Stimulated activated CD4-positive, alpha-beta T cell treated with anti-CD3 and anti-CD28 coated beads, Interleukin-15, amount 100 ng/mL, for 24 hours (primary cell): ENCODE measurements around the gene TUBA8.
"Not testable (repeated sequence)": the region's sequence is repeated elsewhere in the genome, so short reads cannot be mapped to it uniquely, and the experiment has no call there.

Experiments used
- DNase-seq: peaks from one replicate; pipeline ENCODE4 v3.0.0-alpha.2; 2020

Gene TUBA8

DNA sequence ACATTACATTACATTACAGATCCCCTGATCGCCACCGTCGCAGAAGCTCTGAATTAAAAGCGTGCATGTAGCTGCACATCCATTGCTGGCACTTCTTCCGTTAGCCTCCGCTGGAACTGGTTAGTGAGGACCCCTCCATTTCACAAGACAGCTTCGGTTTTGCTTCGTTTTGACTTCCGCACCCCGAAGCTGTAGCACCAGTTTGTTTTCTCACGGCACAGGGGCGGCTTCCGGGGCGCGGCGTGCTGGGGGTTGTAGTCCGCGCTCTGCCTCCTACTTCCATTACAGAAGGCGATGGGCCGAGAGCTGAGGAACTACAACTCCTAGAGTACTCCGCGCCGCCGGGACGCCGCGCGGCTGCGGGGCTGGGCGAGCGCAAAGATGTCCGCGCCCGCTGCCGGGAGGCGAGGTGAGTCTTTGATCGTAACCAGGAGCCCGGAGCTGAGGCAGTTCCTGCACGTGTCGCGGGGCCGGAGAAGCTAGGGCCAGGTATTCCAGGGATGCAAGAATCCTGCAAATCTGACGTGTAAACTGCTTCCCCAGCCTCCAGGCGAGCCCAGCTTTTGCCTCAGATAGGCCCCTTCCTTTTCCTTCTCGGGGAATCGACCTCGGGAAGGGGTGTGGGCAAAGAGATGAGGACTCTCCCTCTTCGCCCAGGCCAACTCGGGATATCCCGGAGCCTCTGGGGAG is 32.8 kb upstream of the TUBA8 start, which contains the start of gene PEX26:
Gene PEX26 (plus strand): TSS at position 352 of the 690 bp plus-strand sequence. CDS start 387 bp downstream, outside the sequence.
- peak; percentile 96 for DNase-seq

DNA sequence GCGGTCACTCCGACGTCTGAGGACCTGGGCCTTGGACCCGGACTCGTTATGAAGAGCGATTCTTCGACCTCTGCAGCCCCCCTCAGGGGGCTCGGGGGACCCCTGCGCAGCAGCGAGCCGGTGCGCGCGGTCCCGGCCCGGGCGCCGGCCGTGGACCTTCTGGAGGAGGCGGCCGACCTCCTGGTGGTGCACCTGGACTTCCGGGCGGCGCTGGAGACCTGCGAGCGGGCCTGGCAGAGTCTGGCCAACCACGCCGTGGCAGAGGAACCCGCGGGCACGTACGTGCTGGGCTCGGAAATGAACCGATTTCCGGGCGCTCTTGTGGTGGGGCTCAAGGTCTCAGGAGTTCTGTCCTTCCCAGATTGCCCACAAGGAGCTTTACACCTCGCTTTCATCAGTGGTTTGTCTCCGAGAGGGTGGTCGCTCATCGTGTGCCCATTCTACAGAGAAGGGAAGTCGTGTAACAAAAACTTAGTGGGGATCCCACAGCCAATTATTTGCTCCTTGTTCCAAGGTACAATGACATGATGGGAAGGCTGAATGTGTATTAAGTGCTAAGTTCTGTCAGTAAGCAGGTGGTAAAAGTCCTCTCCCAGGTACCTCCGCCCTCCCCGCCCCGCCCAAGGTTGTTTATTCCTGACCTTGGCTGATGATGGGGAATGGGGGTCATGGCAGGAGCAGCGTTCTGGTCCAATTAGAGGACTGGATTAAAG is 32.1 kb upstream of the TUBA8 start:
- DNase-seq, result peak; percentile 71

DNA sequence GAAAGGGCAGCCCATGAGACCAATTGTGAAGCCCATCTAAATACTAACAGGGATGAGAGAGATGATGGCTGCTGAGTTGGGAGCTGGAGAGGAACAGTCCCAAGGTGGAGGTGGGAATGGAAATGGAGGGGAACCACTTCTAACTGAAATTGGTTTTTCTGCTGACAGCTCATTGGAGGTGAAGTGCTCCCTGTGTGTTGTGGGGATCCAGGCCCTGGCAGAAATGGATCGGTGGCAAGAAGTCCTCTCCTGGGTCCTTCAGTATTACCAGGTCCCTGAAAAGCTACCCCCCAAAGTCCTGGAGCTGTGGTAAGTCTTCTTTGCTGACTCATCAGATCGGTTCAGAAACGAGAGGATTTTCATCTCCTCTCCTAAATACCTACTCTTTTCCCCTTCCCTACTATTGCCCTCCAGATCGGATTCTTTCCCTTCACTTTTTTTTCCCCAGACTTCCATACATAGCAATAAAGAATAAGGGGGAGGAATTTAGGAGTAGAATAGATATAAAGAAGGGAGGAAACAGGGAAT is 30.8 kb upstream of the TUBA8 start:
- no peak for DNase-seq

DNA sequence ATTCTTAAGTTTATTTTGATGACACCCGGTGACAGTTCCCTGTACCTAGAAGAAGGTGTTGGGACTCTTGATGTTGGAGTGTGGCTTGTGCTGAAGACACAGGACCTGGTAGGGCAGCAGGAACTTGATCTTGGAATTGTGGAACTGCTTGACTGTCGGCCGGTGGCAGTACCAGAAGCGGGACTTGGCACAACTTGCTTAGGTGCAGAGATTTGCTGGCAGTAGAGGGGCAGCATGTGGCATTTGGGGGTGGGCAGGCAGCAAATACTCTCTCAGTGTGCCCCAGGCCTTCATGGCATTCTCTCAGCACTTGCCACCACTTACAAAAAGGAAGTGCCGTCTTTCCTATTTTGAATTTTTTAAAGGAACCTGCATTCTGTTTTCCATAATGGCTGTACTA is 29.2 kb upstream of the TUBA8 start:
- no peak for DNase-seq

DNA sequence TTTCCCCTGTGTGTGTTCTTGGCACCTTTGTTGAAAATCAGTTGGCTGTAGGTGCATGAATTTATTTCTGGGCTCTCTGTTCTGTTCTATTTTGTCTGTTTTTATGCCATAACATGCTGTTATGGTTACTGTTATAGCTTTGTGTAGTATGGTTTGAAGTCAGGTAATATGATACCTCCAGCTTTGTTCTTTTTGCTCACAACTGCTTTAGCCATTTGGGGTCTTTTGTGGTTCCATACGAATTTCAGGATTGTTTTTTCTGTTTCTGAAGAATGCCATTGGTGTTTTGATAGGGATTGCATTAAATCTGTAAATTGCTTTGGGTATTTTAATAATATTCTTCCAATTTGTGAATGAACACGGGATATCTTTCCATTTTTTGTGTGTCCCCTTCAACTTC is 28.1 kb upstream of the TUBA8 start:
- DNase-seq, result no peak

DNA sequence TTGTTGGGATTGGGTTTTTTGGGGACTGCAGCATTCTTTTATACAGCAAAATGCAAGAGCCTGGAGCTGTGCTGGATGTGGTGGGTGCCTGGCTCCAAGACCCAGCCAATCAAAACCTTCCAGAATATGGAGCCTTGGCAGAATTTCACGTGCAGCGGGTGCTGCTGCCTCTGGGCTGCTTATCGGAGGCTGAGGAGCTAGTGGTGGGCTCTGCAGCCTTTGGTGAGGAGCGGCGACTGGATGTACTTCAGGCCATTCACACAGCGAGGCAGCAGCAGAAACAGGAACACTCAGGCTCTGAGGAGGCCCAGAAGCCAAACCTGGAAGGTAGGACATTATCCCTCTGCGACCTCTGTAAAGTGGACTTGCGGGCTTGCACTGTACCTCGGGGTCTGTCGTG is 27.2 kb upstream of the TUBA8 start:
- DNase-seq, result no peak

DNA sequence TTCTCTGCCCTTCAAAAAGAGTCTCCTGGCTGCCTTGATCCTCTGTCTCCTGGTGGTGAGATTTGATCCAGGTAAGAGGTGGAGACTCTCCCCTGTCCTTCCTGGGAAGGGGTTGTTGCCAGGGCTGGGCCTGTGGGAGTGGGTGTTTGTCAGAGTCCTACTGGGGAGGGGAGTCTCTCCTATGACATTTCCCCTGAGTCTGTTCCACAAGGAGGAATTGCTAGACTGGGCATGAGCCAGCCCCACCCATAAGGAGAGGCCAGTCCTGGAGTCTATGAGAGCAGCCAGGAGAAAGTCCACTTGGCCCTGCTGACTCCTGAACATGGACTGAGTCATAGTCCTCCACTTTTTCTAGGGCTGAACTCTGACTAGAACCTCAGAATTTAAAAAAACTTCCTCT is 25.4 kb upstream of the TUBA8 start:
- DNase-seq, result no peak

DNA sequence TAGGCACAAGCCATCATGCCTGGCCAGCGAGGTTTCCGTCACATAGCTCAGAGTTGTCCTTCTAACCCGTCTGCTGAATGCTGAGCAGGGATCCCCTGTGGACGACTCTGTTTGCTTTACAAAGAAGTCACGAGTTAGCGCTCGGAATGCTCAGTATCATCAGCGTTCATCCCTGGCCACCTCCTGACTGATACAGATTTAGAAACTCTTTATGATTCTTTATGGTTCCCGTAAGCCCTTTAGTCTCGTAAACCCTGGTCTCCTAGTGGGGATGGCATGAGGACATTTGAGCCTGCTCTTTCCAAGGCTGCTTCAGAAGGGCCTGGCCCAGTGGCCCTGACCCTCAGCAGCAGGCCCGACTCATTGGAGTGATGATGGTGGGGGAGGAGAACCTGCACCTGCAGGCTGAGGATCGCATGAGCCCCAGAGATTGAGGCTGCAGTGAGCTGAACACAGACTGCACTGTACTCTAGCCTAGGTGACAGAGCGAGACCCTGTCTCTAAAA is 23.2 kb upstream of the TUBA8 start:
- DNase-seq, result no peak

DNA sequence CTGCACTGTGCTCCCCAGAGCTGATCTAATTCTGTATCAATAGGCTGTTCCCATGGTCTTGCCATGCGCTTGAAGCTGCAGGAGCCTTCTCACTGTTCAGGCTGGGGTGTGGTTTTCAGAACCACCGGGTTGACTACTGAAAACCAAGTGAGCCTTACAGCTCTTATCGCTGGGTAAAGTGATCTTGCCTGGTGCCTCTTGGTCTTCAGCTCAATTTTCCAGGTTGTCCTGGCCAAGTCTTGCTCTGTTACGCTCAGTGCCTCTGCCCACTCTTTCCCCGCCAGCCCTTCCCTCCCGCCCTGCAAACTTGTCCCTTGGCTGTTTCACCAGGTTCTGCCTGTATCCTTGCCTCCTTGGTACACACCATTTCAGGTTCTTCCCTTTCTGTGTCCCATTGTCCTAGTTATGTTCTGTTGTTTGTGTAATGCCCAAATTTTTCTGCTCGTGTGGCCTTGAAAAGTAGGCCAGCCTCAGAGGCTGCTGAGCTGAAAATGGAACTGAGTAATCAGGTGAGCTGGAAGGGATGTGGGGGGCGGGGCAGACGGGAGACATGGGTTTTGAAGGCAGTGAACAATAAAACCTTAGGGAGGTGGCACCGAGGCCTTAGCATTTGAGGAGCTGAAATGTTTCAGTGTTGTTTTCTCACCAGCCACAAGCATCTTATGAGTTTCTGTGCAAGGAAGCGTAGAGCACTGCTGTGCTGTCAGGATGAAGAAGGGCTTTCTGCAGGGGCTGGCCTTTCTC is 21.6 kb upstream of the TUBA8 start:
- DNase-seq, result peak; percentile 46

DNA sequence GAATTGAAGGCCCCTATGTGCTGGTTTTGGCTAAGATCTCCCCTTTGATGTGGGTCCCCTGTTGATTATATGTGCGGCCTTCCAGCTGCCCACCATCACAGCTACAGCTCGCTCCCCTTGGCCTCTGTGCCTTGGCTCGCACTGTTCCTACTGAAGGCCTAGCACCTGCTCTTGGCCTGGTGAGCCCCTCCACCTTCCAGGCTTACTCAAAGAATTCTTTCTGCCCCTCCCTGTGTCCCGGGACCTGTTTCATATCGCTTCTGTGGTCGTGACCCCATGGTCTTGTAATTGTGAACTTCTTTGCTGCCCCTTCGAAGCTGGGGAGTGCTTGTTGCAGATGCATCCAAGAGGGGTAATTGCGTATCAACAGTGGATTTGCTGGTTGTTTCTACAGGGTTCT is 20.3 kb upstream of the TUBA8 start:
- DNase-seq, result no peak

DNA sequence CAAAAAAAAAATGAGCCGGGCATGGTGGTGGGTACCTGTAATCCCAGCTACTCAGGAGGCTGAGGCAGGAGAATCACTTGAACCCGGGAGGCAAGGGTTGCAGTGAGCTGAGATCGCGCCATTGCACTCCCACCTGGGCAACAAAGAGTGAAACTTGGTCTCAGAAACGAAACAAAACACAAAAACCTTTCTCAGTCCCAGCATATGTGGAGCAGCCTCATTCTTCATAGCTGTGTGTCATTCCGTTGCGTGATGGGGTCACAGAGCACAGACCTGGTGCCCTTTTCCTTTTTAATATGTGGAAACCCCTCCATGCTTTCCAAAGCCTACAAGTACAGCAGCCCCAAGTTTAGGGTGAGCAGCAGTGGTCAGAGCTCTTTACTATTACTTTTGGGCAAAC is 19.1 kb upstream of the TUBA8 start:
- DNase-seq, result no peak

DNA sequence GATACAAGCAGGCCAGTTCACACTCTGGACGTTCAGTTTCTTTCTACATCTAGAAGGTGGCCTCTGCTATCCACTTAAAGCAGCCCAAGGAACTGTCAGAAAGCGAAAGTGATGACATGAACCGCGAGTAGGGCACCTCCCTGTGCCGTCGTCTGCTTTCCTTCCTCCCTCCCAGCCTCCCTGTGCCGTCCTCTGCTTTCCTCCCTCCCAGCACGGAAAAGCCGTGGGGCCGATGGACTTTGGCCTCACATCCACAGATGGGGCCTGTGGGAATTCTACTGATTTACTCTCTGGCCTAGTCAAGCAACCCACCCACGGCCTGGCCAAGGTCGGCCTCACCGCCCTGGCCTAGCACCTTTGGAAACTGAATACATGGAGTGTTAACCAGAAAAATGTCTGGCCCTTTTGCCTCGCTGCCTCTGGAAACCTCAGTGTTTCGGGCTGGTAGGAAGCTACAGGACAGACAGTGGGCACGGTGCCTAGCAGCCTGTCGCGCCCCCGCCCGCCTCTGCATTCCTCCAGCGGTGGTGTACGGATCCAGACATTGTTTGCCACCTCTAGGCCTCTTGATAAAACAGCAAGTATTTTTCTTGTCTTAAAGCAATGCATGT is 18.6 kb upstream of the TUBA8 start:
- peak; percentile 33 for DNase-seq

DNA sequence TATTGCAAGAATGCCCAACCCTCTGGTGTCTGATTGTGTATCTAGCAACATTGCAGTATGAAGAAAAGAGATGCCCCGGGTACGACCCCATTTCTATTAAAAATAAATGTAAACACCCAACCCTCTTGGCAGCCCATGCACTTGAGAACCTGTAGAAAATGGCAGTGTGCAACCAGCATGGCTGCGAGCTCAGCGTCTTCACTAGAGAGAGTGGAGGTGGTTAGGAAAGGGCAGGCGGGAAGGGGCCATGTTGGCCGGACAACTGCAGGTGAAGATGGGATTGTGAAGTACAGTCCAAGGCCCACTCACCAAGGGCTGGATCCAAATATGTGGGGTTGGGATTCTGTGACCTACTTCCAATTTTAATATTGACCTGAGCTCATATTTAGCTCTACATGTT is 16.9 kb upstream of the TUBA8 start:
- DNase-seq, result no peak

DNA sequence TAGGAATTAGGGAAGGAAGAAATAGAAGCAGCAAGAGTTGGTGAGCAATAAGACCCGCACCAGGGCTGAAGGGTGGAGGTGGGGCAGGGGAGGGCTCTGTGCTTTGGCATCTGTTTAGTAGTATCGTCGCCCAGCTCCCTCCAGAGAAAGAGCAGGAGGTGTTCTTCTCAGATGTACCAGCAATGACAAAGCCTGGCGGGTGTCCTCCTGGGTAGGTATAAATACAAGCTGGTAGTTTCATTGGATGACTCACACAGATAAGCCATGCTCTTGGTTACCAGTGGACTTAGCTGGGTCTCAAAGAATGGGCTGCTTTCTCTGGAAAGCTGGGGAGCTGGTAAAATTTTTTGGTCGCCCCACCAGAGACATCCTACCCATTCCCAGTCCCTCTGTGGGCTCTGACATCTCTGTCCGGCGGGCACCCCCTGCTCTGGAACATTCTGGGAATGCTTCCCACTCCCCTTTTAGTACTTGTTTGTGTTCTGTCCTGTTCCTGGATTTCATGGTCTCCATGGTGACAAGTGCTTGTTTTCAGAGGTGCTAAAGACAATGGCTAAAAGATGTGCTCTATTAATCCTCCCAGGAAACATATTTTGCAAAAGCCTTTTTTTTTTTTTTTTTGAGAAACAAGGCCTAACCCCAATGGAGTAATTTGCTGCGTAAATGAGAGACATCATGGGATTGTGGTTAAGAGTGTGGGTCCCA is 15.4 kb upstream of the TUBA8 start:
- DNase-seq, result no peak

DNA sequence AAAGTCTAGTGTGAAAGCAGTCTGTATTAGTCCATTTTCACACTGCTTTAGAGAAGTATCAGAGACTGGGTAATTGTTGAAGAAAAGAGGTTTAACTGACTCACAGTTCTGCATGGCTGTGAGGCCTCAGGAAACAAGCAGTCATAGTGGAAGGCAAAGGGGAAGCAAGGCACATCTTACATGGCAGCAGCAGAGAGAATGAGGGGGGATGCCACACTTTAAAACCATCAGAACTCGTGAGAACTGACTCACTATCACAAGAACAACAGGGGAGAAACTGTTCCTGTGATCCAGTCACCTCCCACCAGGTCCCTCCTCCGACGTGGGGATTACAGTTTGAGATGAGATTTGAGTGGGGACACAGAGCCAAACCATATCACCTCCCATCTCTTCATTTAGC is 13.8 kb upstream of the TUBA8 start:
- no peak for DNase-seq

DNA sequence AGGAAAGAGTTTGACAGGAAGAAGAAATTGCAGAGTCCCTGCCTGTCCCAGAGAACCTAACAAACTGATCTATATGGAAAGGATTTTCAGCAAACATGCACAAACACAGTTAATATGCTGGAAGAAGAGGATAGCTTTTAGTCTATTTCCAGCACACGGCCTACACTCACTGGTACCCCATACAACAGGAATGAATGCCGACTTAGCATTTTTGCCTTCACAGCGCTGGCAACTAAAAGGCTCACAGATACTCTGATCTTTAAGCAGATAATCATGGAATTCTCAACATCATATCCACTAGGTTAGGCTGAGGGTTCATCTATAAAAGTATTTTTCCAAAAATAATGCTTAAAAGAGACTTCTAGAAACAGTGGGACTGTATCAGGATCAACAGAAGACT is 9.8 kb upstream of the TUBA8 start:
- no peak for DNase-seq

DNA sequence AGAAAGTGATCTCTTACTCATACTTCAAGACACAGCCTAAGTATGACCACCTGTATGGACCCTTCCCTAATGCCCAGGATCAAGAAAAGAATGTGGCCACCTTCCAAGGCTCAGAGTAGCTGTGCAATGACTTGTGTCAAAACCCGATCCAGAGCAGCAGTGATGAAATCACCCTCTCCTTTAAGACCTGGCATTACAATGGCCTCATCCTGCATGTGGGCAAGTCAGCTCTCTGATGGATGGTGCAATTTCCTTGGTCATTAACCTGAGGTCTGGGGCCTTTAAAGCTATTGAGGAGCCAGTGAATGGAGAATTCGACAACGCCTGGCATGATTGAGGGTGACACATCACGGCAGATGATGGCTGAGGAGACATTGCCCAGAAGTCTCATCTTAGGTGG is 9.1 kb upstream of the TUBA8 start:
- DNase-seq, result no peak

DNA sequence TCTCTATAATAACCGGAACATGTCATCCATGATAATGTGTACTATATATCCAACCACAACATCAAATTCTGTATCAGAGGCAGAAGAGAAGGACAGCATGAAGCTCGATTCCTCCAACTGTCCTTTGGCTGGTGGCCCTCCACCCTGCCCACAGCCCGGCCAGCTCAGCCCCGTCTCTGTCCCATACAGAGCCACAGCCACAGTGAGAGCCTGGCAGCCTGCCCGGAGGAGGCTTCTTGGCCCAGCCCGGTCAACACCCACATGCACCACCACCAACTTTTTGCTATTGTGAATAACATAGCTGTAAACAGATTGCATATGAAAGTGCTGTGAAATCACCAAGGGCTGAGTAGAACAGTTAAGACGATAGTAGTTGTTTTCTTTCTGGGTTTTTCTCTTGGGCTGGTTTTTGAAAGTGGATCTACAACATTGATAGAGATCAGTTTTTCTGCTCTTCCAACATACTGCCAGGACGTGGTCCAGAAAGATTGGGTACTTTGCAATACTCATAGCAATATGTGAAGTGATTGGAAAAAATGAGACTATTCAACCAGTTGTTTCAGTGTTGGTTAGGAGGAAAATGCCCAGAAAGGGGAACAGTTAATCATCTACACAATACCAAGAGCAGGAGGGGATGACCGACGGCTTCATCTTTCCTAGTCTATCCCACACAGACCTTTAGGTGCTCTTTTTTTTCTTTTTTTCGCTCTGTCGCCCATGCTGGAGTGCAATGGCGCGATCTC is 6.9 kb upstream of the TUBA8 start:
- peak; percentile 54 for DNase-seq

DNA sequence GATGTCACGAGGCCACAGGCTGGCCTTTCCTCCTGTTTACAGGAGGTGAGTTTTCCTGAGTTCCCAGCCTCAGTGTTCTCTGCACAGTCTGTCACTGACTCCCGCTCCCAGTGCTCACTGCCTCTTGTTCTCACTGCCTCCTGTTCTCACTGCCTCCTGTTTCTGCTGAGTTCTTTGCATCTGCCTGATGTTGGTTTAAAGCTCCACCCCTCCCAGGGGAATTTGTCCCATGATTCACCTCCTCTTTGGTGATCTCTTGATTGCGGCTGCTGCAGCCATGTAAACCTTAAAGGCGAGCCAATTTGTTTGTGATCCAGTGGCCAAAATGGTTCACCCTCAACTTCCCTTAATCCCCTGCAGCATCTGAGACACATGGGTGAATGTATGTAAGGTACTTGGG is 6.0 kb upstream of the TUBA8 start:
- no peak for DNase-seq

DNA sequence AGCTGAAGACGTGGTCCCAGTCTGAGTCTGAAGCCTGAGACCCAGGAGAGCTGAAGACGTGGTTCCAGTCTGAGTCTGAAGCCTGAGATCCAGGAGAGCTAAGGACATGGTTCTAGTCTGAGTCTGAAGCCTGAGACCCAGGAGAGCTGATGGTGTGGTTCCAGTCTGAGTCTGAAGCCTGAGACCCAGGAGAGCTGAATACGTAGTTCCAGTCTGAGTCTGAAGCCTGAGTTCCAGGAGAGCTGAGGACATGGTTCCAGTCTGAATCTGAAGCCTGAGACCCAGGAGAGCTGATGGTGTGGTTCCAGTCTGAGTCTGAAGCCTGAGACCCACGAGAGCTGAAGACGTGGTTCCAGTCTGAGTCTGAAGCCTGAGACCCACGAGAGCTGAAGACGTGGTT is 4.6 kb upstream of the TUBA8 start:
- not testable (repeated sequence) for DNase-seq

DNA sequence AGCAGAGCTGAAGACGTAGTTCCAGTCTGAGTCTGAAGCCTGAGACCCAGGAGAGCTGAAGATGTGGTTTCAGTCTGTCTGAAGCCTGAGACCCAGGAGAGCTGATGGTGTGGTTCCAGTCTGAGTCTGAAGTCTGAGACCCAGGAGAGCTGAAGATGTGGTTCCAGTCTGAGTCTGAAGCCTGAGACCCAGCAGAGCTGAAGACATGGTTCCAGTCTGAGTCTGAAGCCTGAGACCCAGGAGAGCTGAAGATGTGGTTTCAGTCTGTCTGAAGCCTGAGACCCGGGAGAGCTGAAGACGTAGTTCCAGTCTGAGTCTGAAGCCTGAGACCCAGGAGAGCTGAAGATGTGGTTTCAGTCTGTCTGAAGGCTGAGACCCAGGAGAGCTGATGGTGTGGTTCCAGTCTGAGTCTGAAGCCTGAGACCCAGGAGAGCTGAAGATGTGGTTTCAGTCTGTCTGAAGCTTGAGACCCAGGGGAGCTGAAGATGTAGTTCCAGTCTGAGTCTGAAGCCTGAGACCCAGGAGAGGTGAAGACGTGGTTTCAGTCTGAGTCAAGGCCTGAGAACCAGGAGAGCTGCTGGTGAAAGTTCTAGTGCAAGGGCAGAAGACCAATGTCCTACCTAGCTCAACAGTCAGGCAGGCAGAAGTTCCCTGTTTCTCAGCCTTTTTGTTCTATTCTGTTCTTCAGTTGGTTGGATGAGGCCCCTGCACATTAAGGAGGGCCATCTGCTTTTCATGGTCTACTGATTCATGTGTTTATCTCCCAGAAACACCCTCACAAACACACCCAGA is 3.9 kb upstream of the TUBA8 start:
- peak; percentile 60 for DNase-seq
